GM21529 (cell line): Measurements from ENCODE around the gene SAFB2.

ENCODE experiments used
- ATAC-seq: cut with Tn5 transposase; IDR thresholded peaks from one replicate; pipeline ENCODE4 v1.9.1; 2021; ENCODE audit not compliant: unreplicated experiment

The SAFB2 gene

GRCh38 chr19:5585461-5586299 lies 36.9 kb downstream of the SAFB2 start:
- no peak for ATAC-seq

GRCh38 chr19:5580161-5580571 lies 42.4 kb downstream of the SAFB2 start:
- no peak for ATAC-seq

GRCh38 chr19:5579697-5580096 lies 42.9 kb downstream of the SAFB2 start:
- ATAC-seq, result no peak

- no peak for ATAC-seq
Measured at GRCh38 chr19:5579286-5579685, 43.3 kb downstream of the SAFB2 start.

- ATAC-seq, result no peak
Measured at GRCh38 chr19:5578097-5578846, 44.3 kb downstream of the SAFB2 start.

GRCh38 chr19:5575590-5575989 lies 47.0 kb downstream of the SAFB2 start:
- no peak for ATAC-seq

GRCh38 chr19:5572556-5573286 lies 49.9 kb downstream of the SAFB2 start:
- ATAC-seq, result no peak

GRCh38 chr19:5571777-5572176 lies 50.8 kb downstream of the SAFB2 start:
- ATAC-seq, result no peak

GRCh38 chr19:5567970-5568407 lies 54.6 kb downstream of the SAFB2 start:
- no peak for ATAC-seq

- no peak for ATAC-seq
Measured at GRCh38 chr19:5567360-5567969, 55.1 kb downstream of the SAFB2 start, which contains the start of gene TINCR. TINCR (minus strand) TSS chr19:5567953.

GRCh38 chr19:5564930-5565329 lies 57.6 kb downstream of the SAFB2 start:
- no peak for ATAC-seq

- no peak for ATAC-seq
Measured at GRCh38 chr19:5563935-5564612, 58.5 kb downstream of the SAFB2 start.

- no peak for ATAC-seq
Measured at GRCh38 chr19:5563008-5563431, 59.6 kb downstream of the SAFB2 start.

- ATAC-seq, result no peak
Measured at GRCh38 chr19:5562280-5562679, 60.3 kb downstream of the SAFB2 start.

GRCh38 chr19:5561559-5561958 lies 61.0 kb downstream of the SAFB2 start:
- ATAC-seq, result no peak

- ATAC-seq, result no peak
Measured at GRCh38 chr19:5560156-5560555, 62.4 kb downstream of the SAFB2 start.

- no peak for ATAC-seq
Measured at GRCh38 chr19:5559804-5560133, 62.8 kb downstream of the SAFB2 start.

GRCh38 chr19:5558101-5558621 lies 64.4 kb downstream of the SAFB2 start:
- ATAC-seq, result no peak

GRCh38 chr19:5557691-5558090 lies 64.9 kb downstream of the SAFB2 start:
- no peak for ATAC-seq

GRCh38 chr19:5554828-5555227 lies 67.7 kb downstream of the SAFB2 start:
- no peak for ATAC-seq
